Stimulated activated naive CD8-positive, alpha-beta T cell treated with anti-CD3 and anti-CD28 coated beads, Interleukin-15, amount 100 ng/mL, for 72 hours (primary cell): ENCODE data around the gene KLF18.
"Not testable (repeated sequence)": the region's sequence is repeated elsewhere in the genome, so short reads cannot be mapped to it uniquely, and the experiment has no call there.

Experiments
- ATAC-seq: fragments of 150-1000 bp; cut with Tn5 transposase; 2 replicates; pipeline ENCODE4 v1.10.0; 2021; ENCODE audit warnings: mild to moderate bottlenecking, moderate library complexity
- DNase-seq, 2 donors: peaks; one replicate each; pipeline ENCODE4 v3.0.0; 2021 to 2022
- H3K27ac Mint-ChIP-seq, 2 donors: one replicate each; pipeline ENCODE4 v1.8.0; 2022; ENCODE audit warnings: mild to moderate bottlenecking in 2 of 2, mixed read lengths in 2 of 2, moderate library complexity in 2 of 2
- H3K27me3 Mint-ChIP-seq: one replicate; pipeline ENCODE4 v1.8.0; 2022; ENCODE audit warnings: mixed read lengths
- H3K4me1 Mint-ChIP-seq: one replicate; pipeline ENCODE4 v1.8.0; 2022; ENCODE audit warnings: mild to moderate bottlenecking, mixed read lengths
- H3K4me3 Mint-ChIP-seq, 2 donors: one replicate each; pipeline ENCODE4 v1.8.0; 2022; ENCODE audit warnings: mild to moderate bottlenecking in 2 of 2, mixed read lengths in 2 of 2, moderate library complexity in 1 of 2
- H3K9me3 Mint-ChIP-seq, 2 donors: one replicate each; pipeline ENCODE4 v1.8.0; 2022; ENCODE audit warnings: mixed read lengths in 2 of 2

KLF18 gene

DNA sequence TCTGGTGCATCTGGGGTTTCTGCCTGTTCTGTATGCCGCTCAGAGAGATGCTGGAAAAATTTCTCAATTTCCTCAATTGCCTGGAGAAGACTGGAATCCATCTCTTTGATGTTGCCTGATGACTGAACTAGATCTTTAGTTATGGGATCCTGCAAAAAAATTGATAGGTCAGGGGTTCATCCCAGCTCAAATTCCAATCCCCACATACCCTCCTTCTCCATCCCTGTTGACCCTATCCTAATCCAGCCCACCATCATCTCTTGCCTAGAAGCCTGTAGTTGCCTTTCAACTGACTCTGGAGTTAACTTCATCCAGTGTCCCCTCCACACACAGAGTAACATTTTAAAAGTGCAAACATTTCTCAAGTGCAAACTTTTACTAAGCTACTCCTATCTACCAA is at the start of gene KLF18:
Gene KLF18 (minus strand): TSS at position 101 of the 400 bp plus-strand sequence. CDS start 0 bp downstream, at position 101.
- Mint-ChIP-seq H3K9me3 (peaks cover 19 to 35% of the 10 kb centered on the region in 2 donors), H3K27me3 (peaks cover 14% of the 10 kb centered on the region), H3K4me1 (no peaks in the 10 kb centered on the region), H3K27ac (no peak within 1 kb of the TSS), H3K4me3 (no peak within 1 kb of the TSS)
- no peak for DNase-seq
- ATAC-seq = no peak

DNA sequence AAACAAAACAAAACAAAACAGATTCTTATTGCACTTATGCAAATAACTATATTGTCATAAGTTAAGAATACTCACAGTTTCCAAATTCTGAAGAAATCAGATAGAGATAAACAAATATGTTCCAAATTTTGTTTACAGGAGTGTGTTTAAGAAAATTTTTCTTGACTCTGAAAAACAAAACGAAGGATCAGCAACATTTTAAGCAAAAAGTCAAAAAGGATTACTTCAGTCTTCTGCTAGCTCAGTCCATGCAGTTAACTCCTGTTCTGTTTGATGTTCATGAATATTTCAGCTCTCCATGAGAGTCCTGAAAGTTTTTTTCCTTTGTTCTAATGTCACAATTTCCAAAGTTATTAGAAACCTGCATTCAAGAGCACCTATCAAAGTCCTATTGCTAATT is 33.2 kb upstream of the KLF18 start:
- no peak for DNase-seq
- no peaks in the 10 kb centered on the region for H3K4me1 Mint-ChIP-seq
- H3K9me3 Mint-ChIP-seq = peaks cover 0 to 6% of the 10 kb centered on the region in 2 donors
- H3K4me3 Mint-ChIP-seq = no peak overlapping the region
- ATAC-seq = no peak
- H3K27ac Mint-ChIP-seq = no peak overlapping the region
- no peaks in the 10 kb centered on the region for H3K27me3 Mint-ChIP-seq

DNA sequence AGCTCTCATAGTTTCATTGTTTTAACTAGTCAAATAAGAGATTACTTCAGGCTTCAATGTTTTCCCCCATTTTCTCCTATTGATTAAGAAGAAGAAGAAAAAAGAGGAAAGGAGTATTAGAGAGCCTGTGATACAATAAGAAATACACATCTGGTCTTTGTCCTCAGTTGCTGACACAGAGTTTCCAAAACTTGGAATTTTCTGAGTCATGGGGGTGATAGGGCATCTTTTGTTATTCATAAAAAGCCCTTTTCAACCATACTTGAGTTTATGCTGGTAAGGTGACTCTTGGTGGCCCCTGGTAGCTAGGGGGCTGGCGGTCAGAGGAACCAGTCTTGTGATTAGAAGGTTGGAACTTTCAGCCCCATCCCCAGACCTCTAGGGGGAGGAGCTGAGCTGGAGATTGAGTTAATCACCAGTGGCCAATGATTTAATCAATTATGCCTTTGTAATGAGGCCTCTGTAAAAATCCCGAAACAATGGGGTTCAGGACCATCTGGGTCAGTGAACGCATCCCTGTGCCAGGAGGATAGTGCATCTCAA is 28.9 kb upstream of the KLF18 start:
- H3K4me1 Mint-ChIP-seq = peaks cover 6% of the 10 kb centered on the region
- DNase-seq (no peak), ATAC-seq (no peak)
- no peaks in the 10 kb centered on the region for H3K27me3 Mint-ChIP-seq
- no peak overlapping the region for H3K27ac Mint-ChIP-seq
- H3K9me3 Mint-ChIP-seq = peaks cover 11 to 13% of the 10 kb centered on the region in 2 donors
- H3K4me3 Mint-ChIP-seq = no peak overlapping the region

DNA sequence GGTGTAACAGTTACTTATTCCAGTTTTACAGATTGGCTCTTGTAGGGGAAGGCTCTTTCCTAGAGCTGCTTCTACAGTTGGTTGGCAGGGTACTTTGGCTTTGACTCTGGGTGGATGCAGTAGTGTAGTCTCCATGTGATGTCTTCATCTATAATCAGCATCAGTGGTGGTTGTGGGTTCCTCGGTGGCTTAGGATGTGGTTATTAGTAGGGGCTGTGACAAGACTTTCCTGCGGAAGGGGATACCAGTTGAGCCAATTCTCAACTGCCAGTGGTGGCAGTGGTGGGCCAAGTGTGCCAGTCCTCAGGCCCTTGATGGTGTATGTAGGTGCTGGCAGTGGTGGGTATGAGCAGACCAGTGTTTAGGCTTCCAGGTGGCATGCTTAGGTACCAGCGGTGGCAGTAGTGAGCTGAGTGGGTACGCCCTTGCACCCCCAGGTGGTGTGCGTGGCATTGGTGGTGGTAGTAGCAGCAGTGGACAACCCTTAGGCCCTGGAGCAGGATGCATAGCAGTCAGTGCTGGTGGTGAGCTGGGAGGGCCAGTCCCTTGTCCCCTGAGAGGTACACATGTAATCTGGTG is 27.2 kb upstream of the KLF18 start:
- H3K9me3 Mint-ChIP-seq = peaks cover 8 to 11% of the 10 kb centered on the region in 2 donors
- H3K27ac Mint-ChIP-seq = no peak overlapping the region
- H3K27me3 Mint-ChIP-seq = no peaks in the 10 kb centered on the region
- ATAC-seq (peak; percentile 64), DNase-seq (peak in 1 of 2 donors; percentile 30)
- peaks cover 6% of the 10 kb centered on the region for H3K4me1 Mint-ChIP-seq
- no peak overlapping the region for H3K4me3 Mint-ChIP-seq

DNA sequence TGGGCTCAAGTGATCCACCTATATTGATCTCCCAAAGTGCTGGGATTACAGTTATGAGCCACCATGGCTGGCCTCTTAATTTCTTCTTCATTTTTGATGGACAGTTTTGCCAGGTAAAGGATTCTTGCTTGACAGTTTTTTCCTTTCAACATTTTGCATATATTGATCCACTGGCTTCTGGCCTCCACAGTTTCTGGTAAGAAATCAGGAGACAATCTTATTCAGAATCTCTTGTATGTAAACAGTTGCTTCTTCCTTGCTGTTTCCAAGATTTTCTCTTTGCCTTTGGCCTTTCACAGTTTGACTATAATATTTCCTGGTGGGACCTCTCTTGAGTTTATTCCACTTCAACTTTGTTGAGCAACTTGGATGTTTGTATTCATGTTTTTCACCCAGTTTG is 20.1 kb upstream of the KLF18 start:
- DNase-seq (no peak), ATAC-seq (no peak)
- no peaks in the 10 kb centered on the region for H3K9me3 Mint-ChIP-seq
- no peak overlapping the region for H3K4me3 Mint-ChIP-seq
- H3K27me3 Mint-ChIP-seq = no peaks in the 10 kb centered on the region
- H3K27ac Mint-ChIP-seq = no peak overlapping the region
- no peaks in the 10 kb centered on the region for H3K4me1 Mint-ChIP-seq

DNA sequence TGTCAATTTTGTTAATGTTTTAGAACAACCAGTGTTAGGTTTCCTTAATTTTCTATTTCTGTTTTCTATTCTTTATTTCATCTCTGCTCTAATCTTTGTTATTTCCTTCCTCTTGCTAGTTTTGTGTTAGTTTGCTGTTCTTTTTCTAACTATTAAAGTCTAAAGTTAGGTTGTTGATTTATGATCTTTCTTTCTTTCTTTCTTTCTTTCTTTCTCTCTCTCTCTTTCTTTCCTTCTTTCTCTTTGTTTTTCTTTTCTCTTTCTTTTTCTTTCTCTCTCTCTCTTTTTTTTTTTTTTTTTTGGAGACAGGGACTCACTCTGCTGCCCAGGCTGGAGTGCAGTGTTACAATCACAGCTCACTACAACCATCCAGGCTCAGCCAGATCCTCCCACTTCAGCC is 17.4 kb upstream of the KLF18 start:
- Mint-ChIP-seq H3K27ac (no peak overlapping the region), H3K4me3 (no peak overlapping the region), H3K4me1 (no peaks in the 10 kb centered on the region), H3K27me3 (no peaks in the 10 kb centered on the region), H3K9me3 (no peaks in the 10 kb centered on the region)
- no peak for ATAC-seq
- DNase-seq = no peak

DNA sequence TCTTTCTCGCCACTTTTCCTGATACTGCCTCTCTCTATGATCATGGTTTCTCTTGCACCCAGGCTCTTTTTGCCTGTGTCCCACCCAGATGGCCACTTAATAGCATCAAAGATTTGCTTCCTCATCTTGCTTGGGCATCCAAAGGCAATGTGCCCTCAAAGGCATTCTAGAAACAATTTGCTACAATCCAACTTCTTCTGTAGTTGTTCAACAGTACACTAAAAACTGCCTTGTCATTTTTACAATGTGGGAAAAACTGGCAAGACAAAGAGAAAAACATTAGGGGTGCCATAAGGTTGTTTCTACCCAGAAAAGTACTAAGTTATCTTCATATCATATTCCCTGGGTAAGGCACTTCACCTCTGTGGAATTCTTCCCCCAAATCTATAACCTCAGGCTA is 16.5 kb upstream of the KLF18 start:
- no peaks in the 10 kb centered on the region for H3K9me3 Mint-ChIP-seq
- H3K4me3 Mint-ChIP-seq = no peak overlapping the region
- no peak overlapping the region for H3K27ac Mint-ChIP-seq
- H3K27me3 Mint-ChIP-seq = no peaks in the 10 kb centered on the region
- no peaks in the 10 kb centered on the region for H3K4me1 Mint-ChIP-seq
- DNase-seq = no peak
- ATAC-seq = no peak

DNA sequence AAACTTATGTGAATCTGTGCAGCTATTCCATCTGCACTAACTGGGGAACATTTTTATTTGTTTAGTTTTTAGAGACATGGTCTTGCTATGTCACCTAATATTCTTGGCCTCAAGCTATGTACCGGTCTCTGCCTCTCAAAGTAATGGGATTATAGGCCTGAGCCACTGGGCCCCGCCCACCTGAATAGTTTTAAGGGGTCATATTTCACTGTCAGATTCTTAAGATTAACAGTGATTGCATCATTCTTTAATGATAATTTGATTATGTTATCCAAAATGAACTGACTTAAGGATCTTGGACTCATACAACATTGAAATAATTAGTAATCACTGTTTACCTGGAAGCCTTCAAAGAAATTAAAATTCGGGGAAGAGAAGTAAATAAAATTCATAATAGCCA is 12.6 kb upstream of the KLF18 start:
- Mint-ChIP-seq H3K27ac (no peak overlapping the region), H3K4me3 (no peak overlapping the region), H3K27me3 (peaks cover 11% of the 10 kb centered on the region), H3K9me3 (no peaks in the 10 kb centered on the region), H3K4me1 (no peaks in the 10 kb centered on the region)
- ATAC-seq (no peak), DNase-seq (no peak)

DNA sequence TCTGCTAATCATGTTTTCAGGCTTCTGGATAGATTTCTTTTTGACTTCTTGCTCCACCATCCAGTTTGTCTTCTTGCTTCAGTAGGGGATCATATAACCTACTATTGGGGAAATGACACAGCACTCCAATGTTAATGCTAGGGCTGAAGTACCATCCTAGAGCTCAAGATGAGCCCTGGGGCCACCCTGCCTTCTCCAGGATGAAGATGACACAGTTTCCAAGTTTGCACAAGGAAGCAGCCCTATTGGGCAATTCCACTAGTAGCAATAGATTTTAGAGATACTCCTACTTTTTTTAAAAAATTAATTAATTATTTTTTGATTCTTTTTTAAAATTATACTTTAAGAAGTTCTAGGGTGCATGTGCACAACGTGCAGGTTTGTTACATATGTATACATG is 11.3 kb upstream of the KLF18 start:
- Mint-ChIP-seq H3K27ac (no peak overlapping the region), H3K9me3 (no peaks in the 10 kb centered on the region), H3K27me3 (peaks cover 11% of the 10 kb centered on the region), H3K4me1 (no peaks in the 10 kb centered on the region), H3K4me3 (no peak overlapping the region)
- ATAC-seq = no peak
- no peak for DNase-seq

DNA sequence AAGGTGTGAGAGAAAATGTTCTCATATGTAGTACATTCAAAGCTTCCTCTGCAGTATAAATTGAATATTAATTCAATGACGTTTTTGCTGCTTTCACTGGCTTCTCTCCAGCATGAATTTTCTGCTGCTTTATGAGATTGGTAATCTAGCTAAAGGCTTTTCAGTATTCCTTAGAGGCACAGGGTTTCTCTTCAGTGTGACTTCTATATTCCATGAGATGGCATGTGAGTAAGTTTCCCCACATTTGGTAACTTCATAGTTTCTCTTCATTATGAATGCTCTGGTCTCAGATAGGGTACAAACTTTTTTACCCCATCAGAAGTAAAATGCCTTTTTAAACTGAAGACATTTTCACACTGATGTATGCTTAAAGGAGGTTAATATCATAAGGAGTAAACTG is 10.4 kb upstream of the KLF18 start:
- no peak overlapping the region for H3K27ac Mint-ChIP-seq
- ATAC-seq = no peak
- H3K4me1 Mint-ChIP-seq = no peaks in the 10 kb centered on the region
- H3K27me3 Mint-ChIP-seq = peaks cover 11% of the 10 kb centered on the region
- no peak for DNase-seq
- peaks cover 0 to 2% of the 10 kb centered on the region in 2 donors for H3K9me3 Mint-ChIP-seq
- no peak overlapping the region for H3K4me3 Mint-ChIP-seq

DNA sequence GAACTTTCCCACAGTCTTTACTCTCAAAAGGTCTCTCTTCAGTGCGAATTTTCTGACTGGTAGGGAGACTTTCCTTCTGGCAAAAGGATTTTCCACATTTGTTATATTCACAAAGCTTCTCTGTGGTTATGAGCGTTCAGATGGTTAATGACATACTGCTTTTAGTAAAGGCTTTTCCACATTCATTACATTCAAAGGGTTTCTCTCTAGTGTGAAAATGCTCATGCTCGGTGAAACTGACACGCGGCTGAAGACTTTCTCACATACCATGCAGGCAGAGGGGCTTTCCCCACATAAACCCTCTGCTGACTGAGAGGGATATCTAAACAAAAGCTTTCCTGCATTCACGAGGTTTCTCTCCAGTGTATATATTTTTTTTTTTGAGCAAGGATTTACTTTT is 9.9 kb upstream of the KLF18 start:
- ATAC-seq (no peak), DNase-seq (no peak)
- peaks cover 0 to 6% of the 10 kb centered on the region in 2 donors for H3K9me3 Mint-ChIP-seq
- peaks cover 11% of the 10 kb centered on the region for H3K27me3 Mint-ChIP-seq
- no peak overlapping the region for H3K27ac Mint-ChIP-seq
- H3K4me3 Mint-ChIP-seq = no peak overlapping the region
- H3K4me1 Mint-ChIP-seq = no peaks in the 10 kb centered on the region

DNA sequence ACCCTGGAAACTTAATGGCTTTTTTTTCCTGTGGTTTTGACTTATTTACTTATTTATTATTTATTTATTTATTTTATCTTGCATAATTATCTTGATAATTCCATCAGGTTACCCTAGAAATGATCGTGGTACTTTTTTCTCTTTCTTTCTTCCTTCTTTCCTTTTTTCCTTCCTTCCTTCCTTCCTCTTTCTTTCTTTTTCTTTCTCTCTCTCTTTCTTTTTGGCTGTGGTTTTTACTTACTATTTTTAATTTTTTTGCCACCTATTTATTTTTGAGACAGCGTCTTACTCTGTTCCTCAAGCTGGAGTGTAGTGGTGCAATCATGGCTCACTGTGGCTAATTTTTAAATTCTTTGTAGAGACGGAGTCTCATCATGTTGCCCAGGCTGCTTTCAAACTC is 6.2 kb upstream of the KLF18 start:
- no peak overlapping the region for H3K4me3 Mint-ChIP-seq
- no peak overlapping the region for H3K27ac Mint-ChIP-seq
- ATAC-seq (no peak), DNase-seq (no peak)
- peaks cover 19 to 31% of the 10 kb centered on the region in 2 donors for H3K9me3 Mint-ChIP-seq
- no peaks in the 10 kb centered on the region for H3K4me1 Mint-ChIP-seq
- H3K27me3 Mint-ChIP-seq = peaks cover 11% of the 10 kb centered on the region

DNA sequence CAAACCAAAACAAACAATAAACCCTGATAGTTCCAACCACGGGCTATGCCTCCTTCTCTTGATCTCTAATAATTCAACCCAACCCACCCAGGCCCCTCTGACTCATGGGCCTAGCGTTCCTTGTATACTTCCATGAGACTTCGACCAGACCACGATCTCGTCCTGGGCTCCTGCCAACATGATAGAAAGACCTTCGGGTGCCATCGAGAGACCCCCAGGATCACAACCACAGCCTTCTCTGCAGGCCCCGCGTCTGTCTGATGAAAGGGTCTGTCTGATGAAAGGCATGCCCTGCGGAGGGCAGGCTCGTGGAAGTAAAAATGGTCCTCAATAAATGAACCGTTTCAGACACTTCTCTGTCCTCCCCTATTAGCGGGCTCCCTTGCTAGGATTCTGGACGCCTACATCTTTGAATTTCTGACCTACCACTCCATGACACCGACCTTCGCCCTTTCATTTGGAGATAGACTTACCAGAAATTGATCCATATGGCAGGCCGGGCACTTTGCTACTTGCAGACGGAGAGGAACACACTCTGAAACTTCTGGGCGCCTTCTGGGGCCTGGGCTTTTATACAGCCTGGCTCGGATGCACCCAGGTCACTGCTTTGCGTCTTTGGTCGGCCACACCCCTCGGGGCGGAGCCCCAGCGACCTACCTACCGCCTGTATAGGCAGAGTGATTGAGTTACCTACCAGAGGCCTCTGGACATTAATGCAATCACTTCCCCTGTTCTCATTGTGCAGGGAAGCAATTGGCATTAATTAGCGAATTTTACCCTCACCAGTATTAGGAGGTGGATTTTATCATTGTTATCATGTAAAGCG is 5.3 kb upstream of the KLF18 start:
- Mint-ChIP-seq H3K27ac (no peak overlapping the region), H3K4me3 (no peak overlapping the region), H3K27me3 (peaks cover 14% of the 10 kb centered on the region), H3K4me1 (no peaks in the 10 kb centered on the region), H3K9me3 (peaks cover 19 to 35% of the 10 kb centered on the region in 2 donors)
- DNase-seq (no peak), ATAC-seq (no peak)

DNA sequence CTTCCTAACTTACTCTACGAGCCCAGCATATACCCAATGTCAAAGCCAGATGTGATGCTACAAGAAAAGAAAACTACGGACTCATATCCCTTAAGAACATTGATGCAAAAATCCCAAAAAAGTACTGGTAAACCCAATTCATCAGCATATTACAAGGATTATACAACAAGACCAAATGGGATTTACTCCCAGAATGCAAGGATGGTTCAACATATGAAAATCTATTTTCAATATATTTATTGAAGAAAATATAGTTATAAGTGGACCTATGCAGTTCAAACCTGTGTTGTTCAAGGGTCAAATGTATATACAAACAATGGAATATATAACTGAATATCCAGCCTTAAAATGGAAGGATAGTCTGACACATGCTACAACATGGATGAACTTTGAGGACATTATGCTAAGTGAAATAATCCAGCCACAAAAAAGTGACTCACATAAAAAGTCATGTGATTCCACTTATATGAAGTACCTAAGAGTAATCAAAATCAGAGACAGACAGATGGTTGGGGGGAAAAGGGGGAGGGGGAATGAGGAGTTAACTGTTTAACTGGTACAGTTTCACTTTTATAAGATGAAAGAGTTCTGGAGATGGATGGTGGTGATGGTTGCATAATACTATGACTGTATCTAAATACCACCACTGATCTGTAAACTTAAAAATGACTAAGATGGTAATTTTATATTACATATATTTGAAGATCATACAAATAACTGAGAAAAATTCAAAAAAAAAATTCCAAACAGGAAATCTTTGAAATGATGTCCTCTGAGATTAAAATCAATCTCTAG is 3.7 kb upstream of the KLF18 start:
- H3K4me3 Mint-ChIP-seq = no peak overlapping the region
- H3K27ac Mint-ChIP-seq = no peak overlapping the region
- ATAC-seq (peak; percentile 48), DNase-seq (no peak)
- peaks cover 14% of the 10 kb centered on the region for H3K27me3 Mint-ChIP-seq
- H3K9me3 Mint-ChIP-seq = peaks cover 19 to 40% of the 10 kb centered on the region in 2 donors
- H3K4me1 Mint-ChIP-seq = no peaks in the 10 kb centered on the region

DNA sequence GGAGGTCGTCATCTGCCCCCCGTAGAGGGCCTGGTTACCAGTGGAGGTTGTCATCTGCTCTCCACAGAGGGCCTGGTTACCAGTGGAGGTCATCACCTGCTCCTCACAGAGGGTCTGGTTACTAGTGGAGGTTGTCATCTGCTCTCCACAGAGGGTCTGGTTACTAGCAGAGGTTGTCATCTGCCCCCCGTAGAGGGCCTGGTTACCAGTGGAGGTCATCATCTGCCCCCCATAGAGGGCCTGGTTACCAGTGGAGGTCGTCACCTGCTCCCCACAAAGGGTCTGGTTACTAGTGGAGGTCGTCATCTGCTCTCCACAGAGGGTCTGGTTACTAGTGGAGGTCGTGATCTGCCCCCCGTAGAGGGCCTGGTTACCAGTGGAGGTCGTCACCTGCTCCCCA is 1.9 kb downstream of the KLF18 start:
- not testable (repeated sequence) for DNase-seq, ATAC-seq, H3K4me1 Mint-ChIP-seq, H3K27ac Mint-ChIP-seq, H3K4me3 Mint-ChIP-seq
- Mint-ChIP-seq H3K27me3 (peaks cover 14% of the 10 kb centered on the region), H3K9me3 (peaks cover 8 to 21% of the 10 kb centered on the region in 2 donors)

DNA sequence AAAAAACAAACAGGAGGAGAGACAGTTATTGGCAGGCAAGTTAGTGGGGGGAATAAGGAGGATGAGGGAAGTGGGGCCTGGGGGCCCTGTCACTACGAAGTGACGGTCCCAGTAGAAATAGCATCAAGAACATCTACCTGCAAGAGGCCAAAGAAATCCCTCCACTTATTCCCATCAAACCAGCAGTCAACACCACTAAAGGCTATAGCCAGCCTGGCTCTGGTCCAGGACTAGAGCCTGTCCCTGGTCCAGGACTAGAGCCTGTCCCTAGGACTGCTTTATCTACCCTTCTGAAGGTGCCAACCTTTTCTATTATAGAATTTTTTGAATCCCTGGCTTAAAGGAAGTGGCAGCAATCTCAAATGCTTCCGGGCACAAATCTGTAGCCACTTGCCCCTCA is 3.2 kb downstream of the KLF18 start:
- Mint-ChIP-seq H3K4me1 (no peaks in the 10 kb centered on the region), H3K27ac (no peak overlapping the region), H3K9me3 (peaks cover 0 to 14% of the 10 kb centered on the region in 2 donors), H3K4me3 (no peak overlapping the region), H3K27me3 (peaks cover 14% of the 10 kb centered on the region)
- DNase-seq = no peak
- no peak for ATAC-seq
